ENCODE data around the gene SAMD1.

DNA sequence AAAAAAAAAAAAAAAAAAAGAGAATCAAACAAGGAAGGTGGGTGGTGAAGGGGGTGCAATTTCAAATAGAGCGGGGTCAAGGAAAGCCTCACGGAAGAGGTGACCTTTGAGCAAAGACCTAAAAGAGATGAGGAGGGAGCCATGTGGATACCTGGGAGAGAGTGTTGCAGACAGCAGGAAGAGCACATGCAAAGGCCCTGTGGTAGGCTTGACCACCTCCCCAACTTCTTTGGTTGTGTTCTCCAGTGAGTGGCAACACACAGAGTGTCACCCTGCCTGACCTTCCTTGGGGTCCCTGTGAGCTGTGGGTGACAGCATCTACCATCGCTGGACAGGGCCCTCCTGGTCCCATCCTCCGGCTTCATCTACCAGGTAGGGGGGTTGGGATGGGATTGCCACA is 40.0 kb downstream of the SAMD1 start:
- TF ChIP-seq, protein P1, sequence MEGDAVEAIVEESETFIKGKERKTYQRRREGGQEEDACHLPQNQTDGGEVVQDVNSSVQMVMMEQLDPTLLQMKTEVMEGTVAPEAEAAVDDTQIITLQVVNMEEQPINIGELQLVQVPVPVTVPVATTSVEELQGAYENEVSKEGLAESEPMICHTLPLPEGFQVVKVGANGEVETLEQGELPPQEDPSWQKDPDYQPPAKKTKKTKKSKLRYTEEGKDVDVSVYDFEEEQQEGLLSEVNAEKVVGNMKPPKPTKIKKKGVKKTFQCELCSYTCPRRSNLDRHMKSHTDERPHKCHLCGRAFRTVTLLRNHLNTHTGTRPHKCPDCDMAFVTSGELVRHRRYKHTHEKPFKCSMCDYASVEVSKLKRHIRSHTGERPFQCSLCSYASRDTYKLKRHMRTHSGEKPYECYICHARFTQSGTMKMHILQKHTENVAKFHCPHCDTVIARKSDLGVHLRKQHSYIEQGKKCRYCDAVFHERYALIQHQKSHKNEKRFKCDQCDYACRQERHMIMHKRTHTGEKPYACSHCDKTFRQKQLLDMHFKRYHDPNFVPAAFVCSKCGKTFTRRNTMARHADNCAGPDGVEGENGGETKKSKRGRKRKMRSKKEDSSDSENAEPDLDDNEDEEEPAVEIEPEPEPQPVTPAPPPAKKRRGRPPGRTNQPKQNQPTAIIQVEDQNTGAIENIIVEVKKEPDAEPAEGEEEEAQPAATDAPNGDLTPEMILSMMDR (conservative IDR thresholded peaks at IDR 0.05; ENCODE audit: low read depth, low read length), result no peak
- no peak for TF ChIP-seq EZH2 (IDR thresholded peaks at IDR 0.05; ENCODE audit: borderline replicate concordance, low read depth, low read length, poor library complexity, severe bottlenecking)
